HL-60 (cell line): ENCODE measurements around the gene KCNT2.

Experiments used
- SPI1 ChIP-seq: IDR thresholded peaks from 2 replicates; pipeline ENCODE4 v1.6.1; 2012; ENCODE audit warnings: low read depth, mild to moderate bottlenecking, borderline replicate concordance
- TF ChIP-seq, protein P1 (sequence below): IDR thresholded peaks from one replicate; pipeline ENCODE4 v1.5.1; 2011; ENCODE audit warnings: low read length, control low read depth, inconsistent platforms; ENCODE audit not compliant: insufficient read depth
- TF ChIP-seq, protein P2 (sequence below): IDR thresholded peaks from 2 replicates; pipeline ENCODE4 v1.6.1; 2012; ENCODE audit warnings: low read depth; ENCODE audit not compliant: insufficient replicate concordance

DNA sequence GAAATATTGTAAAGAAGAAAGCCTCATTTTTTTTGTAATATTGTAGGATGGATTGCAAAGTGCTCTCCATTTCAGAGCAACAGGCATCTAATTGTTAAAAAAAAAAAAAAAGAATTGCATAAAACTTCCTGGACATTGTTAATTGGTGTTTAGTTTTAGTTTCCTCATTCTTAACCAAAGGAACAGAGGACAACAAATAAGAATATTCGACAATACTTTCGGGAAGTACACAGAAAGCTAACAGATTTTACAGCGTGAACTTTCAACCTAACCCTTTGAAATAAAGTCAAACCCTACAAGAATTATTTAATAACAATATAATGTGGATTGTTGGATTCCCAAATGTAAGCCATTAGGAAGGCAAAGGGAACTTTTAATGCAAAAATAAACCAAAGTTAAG is 284.4 kb downstream of the KCNT2 start:
- TF ChIP-seq, protein P1, sequence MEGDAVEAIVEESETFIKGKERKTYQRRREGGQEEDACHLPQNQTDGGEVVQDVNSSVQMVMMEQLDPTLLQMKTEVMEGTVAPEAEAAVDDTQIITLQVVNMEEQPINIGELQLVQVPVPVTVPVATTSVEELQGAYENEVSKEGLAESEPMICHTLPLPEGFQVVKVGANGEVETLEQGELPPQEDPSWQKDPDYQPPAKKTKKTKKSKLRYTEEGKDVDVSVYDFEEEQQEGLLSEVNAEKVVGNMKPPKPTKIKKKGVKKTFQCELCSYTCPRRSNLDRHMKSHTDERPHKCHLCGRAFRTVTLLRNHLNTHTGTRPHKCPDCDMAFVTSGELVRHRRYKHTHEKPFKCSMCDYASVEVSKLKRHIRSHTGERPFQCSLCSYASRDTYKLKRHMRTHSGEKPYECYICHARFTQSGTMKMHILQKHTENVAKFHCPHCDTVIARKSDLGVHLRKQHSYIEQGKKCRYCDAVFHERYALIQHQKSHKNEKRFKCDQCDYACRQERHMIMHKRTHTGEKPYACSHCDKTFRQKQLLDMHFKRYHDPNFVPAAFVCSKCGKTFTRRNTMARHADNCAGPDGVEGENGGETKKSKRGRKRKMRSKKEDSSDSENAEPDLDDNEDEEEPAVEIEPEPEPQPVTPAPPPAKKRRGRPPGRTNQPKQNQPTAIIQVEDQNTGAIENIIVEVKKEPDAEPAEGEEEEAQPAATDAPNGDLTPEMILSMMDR = no peak
- TF ChIP-seq, protein P2, sequence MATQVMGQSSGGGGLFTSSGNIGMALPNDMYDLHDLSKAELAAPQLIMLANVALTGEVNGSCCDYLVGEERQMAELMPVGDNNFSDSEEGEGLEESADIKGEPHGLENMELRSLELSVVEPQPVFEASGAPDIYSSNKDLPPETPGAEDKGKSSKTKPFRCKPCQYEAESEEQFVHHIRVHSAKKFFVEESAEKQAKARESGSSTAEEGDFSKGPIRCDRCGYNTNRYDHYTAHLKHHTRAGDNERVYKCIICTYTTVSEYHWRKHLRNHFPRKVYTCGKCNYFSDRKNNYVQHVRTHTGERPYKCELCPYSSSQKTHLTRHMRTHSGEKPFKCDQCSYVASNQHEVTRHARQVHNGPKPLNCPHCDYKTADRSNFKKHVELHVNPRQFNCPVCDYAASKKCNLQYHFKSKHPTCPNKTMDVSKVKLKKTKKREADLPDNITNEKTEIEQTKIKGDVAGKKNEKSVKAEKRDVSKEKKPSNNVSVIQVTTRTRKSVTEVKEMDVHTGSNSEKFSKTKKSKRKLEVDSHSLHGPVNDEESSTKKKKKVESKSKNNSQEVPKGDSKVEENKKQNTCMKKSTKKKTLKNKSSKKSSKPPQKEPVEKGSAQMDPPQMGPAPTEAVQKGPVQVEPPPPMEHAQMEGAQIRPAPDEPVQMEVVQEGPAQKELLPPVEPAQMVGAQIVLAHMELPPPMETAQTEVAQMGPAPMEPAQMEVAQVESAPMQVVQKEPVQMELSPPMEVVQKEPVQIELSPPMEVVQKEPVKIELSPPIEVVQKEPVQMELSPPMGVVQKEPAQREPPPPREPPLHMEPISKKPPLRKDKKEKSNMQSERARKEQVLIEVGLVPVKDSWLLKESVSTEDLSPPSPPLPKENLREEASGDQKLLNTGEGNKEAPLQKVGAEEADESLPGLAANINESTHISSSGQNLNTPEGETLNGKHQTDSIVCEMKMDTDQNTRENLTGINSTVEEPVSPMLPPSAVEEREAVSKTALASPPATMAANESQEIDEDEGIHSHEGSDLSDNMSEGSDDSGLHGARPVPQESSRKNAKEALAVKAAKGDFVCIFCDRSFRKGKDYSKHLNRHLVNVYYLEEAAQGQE = no peak
- TF ChIP-seq SPI1 = no peak
